PC-9 (cell line): ENCODE results near the gene ABCB6. TPM values are rescaled to one million over a fixed set of nuclear protein-coding genes. Genes with fewer than 3 reads are reported as not detected.

ENCODE experiments used
- BruUV-seq: library from RNA; stranded (reverse); fragments of 400-500 nt; replicated peaks from 2 replicates; lab custom pipeline; 2021; lab: Mats Ljungman, UMichigan
- CTCF ChIA-PET: fragments of 300-600 bp; sonication (Branson Sonifier 250); formaldehyde crosslinking; loops from one replicate; lab custom pipeline; 2022; ENCODE audit warnings: antibody characterized with exemption; lab: Charles Lee
- POLR2A ChIA-PET: fragments of 300-600 bp; sonication (Branson Sonifier 250); formaldehyde crosslinking; loops from one replicate; lab custom pipeline; 2022; ENCODE audit warnings: antibody characterized with exemption; ENCODE audit not compliant: unreplicated experiment; lab: Charles Lee
- DNase-seq, 2 experiments: peaks; one replicate each; pipeline versions ENCODE4 v3.0.0 to v3.0.0-alpha.2; 2015 to 2022; ENCODE audit warnings: mixed read lengths in 1 of 2
- H2AFZ ChIP-seq: fragments of 200-600 bp; sonication (generic); 2 replicates; pipeline ENCODE4 v1.8.1; 2017; ENCODE audit warnings: antibody characterized with exemption
- H3F3A ChIP-seq: fragments of 200-600 bp; sonication (generic); 2 replicates; pipeline ENCODE4 v1.8.1; 2017; ENCODE audit warnings: antibody characterized with exemption, mild to moderate bottlenecking, low read depth; ENCODE audit not compliant: insufficient read depth
- H3K27ac ChIP-seq: fragments of 200-600 bp; sonication (generic); 2 replicates; pipeline ENCODE4 v1.6.1; 2016; ENCODE audit warnings: mixed run types
- H3K27me3 ChIP-seq: fragments of 200-600 bp; sonication (generic); 2 replicates; pipeline ENCODE4 v1.6.1; 2016; ENCODE audit warnings: low read depth, mixed run types; ENCODE audit not compliant: insufficient read depth
- H3K36me3 ChIP-seq: fragments of 200-600 bp; sonication (generic); 2 replicates; pipeline ENCODE4 v1.6.1; 2016; ENCODE audit warnings: low read depth, mixed run types
- H3K4me1 ChIP-seq: fragments of 200-600 bp; sonication (generic); replicated peaks from 2 replicates; pipeline ENCODE4 v1.6.1; 2016; ENCODE audit warnings: mixed run types; ENCODE audit not compliant: insufficient read depth
- H3K4me2 ChIP-seq: fragments of 200-600 bp; sonication (generic); 2 replicates; pipeline ENCODE4 v1.6.1; 2017; ENCODE audit warnings: mixed run types
- H3K4me3 ChIP-seq: fragments of 200-600 bp; sonication (generic); 2 replicates; pipeline ENCODE4 v1.6.1; 2016; ENCODE audit warnings: mixed run types
- H3K79me2 ChIP-seq: fragments of 200-600 bp; sonication (generic); 2 replicates; pipeline ENCODE4 v1.6.1; 2017; ENCODE audit warnings: low read depth, mixed run types
- H3K9me2 ChIP-seq: fragments of 200-600 bp; sonication (generic); 2 replicates; pipeline ENCODE4 v1.8.1; 2017; ENCODE audit warnings: mild to moderate bottlenecking; ENCODE audit not compliant: insufficient read depth
- H3K9me3 ChIP-seq: fragments of 200-600 bp; sonication (generic); 2 replicates; pipeline ENCODE4 v1.8.1; 2016; ENCODE audit warnings: low read depth; ENCODE audit not compliant: insufficient read depth
- H4K20me1 ChIP-seq: fragments of 200-600 bp; sonication (generic); 2 replicates; pipeline ENCODE4 v1.8.1; 2017; ENCODE audit not compliant: insufficient read depth
- EZH2 ChIP-seq: fragments of 200-600 bp; sonication (generic); IDR thresholded peaks from 2 replicates; pipeline ENCODE4 v1.8.0; 2017; ENCODE audit warnings: antibody characterized with exemption, low read depth
- intact Hi-C: fragments of 100-400 bp; cut with micrococcal nuclease; formaldehyde crosslinking; loops from one replicate; pipeline ENCODE4 v1.10.0; 2022; ENCODE audit not compliant: unreplicated experiment
- total RNA-seq: library from RNA; stranded (reverse); gene quantifications from 2 replicates; pipeline ENCODE4 v1.2.3, GENCODE V29; 2021
- TF ChIP-seq, protein P1 (sequence below): fragments of 200-600 bp; sonication (generic); conservative IDR thresholded peaks from 2 replicates; pipeline ENCODE4 v1.6.1; 2017; ENCODE audit warnings: mixed run types, antibody characterized with exemption, mild to moderate bottlenecking, moderate library complexity

Gene ABCB6
- total RNA-seq, 1 experiment from 2014 or later: 41.4 TPM

DNA sequence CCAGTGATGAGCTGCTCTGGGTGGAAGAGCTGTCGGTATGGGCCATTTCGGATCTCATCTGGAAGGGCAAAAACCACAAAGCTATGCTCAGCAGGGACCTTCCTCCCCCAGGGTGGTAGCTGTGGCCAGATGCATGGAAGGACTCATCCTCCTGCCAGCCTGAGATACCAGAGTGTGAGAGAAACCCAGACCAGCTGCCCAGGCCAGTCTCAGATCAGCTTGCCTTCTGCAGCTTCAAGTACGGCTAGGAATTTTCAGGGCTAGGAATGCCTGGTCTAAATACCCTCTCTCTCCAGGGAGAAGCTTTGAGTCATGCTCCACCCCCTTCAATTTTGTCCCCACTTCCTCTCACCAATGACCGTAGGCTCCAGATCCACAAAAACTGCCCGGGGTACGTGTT lies 32.9 kb upstream of the ABCB6 start:
- ChIA-PET CTCF (interaction anchor here (0.6 to 0.7 kb wide), 2 partner anchors 43 to 65 kb away, joined by 3 to 4 read pairs; no protein-coding TSS in a partner anchor), POLR2A (interaction anchor here (0.6 kb wide), 1 partner anchor 29 kb away, joined by 3 read pairs; no protein-coding TSS in a partner anchor)
- no TSS peak for BruUV-seq
- intact Hi-C loops: no loop called here
- no peaks in the 10 kb centered on the region for H3K9me2 ChIP-seq
- TF ChIP-seq EZH2: no peak
- peaks cover 44% of the 10 kb centered on the region for H3F3A ChIP-seq
- peaks cover 41% of the 10 kb centered on the region for H3K79me2 ChIP-seq
- H3K4me1 ChIP-seq: peaks cover 65% of the 10 kb centered on the region
- H3K27me3 ChIP-seq: no peaks in the 10 kb centered on the region
- H2AFZ ChIP-seq: no peak overlapping the region
- H3K36me3 ChIP-seq: 0 out of 2 replicates have a peak, but pooled peaks cover 9% of the 10 kb centered on the region
- H4K20me1 ChIP-seq: no peaks in the 10 kb centered on the region
- no peaks in the 10 kb centered on the region for H3K9me3 ChIP-seq
- H3K4me2 ChIP-seq: peak overlapping the region; percentile 84; the same call in 1 of the 2 replicates
- no peak for DNase-seq
- no peak overlapping the region for H3K27ac ChIP-seq
- H3K4me3 ChIP-seq: 0 out of 2 replicates have a peak overlapping the region, but pooled peaks have one; percentile 87

DNA sequence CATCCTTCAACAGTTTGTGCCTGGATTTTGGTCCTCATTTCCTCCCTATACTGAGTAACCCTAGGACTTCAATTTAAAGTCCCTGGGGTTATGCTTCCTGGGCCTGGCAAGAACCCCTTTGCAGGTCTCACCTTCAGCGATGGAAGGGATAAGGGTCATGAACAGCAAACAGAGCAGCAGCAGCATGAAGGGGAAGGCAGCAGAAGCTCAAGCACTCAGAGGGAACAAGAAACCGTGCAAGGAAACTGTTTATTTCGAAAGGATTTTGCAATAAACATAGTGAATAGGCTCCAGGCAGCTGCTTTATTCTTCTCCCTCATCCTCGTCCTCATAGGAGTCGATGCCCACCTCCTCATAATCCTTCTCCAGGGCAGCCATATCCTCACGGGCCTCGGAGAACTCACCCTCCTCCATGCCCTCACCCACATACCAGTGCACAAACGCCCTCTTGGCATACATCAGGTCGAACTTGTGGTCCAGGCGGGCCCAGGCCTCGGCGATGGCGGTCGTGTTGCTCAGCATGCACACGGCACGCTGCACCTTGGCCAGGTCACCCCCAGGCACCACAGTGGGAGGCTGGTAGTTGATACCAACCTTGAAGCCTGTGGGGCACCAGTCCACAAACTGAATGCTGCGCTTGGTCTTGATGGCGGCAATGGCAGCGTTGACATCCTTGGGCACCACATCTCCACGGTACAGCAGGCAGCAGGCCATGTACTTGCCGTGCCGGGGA lies 31.5 kb upstream of the ABCB6 start:
- Histone ChIP-seq H3K4me3 (peak overlapping the region; percentile 21; the same call in 1 of the 2 replicates), H3K4me2 (peak overlapping the region; percentile 73), H3K79me2 (peaks cover 53% of the 10 kb centered on the region), H3K9me2 (no peaks in the 10 kb centered on the region), H3K27ac (peak overlapping the region; percentile 78), H3K4me1 (peaks cover 70% of the 10 kb centered on the region), H3K9me3 (no peaks in the 10 kb centered on the region), H3K36me3 (0 out of 2 replicates have a peak, but pooled peaks cover 9% of the 10 kb centered on the region), H3K27me3 (no peaks in the 10 kb centered on the region), H4K20me1 (no peaks in the 10 kb centered on the region), H3F3A (peaks cover 44% of the 10 kb centered on the region), H2AFZ (no peak overlapping the region)
- CTCF ChIA-PET: interaction anchor here (0.8 to 1.1 kb wide), 2 partner anchors 45 to 273 kb away, joined by 3 to 13 read pairs; no protein-coding TSS in a partner anchor
- BruUV-seq: no TSS peak
- no peak for DNase-seq
- no peak for TF ChIP-seq EZH2
- TF ChIP-seq, protein P1, sequence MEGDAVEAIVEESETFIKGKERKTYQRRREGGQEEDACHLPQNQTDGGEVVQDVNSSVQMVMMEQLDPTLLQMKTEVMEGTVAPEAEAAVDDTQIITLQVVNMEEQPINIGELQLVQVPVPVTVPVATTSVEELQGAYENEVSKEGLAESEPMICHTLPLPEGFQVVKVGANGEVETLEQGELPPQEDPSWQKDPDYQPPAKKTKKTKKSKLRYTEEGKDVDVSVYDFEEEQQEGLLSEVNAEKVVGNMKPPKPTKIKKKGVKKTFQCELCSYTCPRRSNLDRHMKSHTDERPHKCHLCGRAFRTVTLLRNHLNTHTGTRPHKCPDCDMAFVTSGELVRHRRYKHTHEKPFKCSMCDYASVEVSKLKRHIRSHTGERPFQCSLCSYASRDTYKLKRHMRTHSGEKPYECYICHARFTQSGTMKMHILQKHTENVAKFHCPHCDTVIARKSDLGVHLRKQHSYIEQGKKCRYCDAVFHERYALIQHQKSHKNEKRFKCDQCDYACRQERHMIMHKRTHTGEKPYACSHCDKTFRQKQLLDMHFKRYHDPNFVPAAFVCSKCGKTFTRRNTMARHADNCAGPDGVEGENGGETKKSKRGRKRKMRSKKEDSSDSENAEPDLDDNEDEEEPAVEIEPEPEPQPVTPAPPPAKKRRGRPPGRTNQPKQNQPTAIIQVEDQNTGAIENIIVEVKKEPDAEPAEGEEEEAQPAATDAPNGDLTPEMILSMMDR: no peak
- POLR2A ChIA-PET: interaction anchor here (0.6 to 1.6 kb wide), 3 partner anchors 12 to 43 kb away, joined by 4 to 15 read pairs (median 6); partner anchors contain the start of gene DNAJB2
- intact Hi-C loops: no loop called here

DNA sequence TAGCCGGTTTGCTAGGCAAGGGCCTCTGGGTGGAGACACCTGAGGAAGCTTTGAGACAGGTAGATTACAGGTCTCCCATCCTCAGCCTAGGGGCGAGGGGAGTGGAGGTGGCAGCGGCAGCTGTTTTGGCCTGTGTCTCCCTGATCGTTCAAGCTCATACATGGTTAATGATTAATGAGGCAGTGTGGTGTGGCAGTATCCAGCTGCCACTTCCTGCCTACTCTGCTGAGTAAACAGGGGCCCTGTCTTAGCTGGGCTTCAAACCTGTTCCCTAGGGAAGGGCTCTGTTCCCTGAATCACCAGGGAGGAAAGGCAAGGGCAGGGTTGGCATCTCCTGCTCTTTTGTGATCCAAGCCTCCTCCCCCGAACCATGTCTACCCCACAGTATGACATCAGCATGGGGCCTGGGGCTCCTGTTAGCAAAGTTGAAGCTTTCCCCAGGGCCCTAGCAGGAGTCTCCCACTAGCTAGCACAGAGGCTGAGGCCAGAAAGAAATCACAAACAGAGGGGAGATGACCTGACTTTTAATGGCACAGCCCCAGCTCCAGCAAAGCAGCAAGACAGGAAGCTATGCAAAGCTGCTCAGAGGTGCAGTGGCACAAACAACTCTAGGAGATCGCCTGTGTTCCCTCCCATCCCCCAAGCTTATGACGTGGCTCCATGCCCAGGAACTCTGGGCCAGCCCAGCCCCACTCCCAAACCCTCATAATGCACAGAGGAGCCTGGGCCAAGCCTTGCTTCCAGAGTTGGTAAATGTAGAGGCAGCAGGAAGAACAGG lies 30.6 kb upstream of the ABCB6 start:
- peaks cover 44% of the 10 kb centered on the region for H3F3A ChIP-seq
- BruUV-seq: no TSS peak
- H4K20me1 ChIP-seq: no peaks in the 10 kb centered on the region
- ChIA-PET POLR2A (interaction anchor here (0.5 to 1.6 kb wide), 8 partner anchors 12 to 203 kb away, joined by 4 to 16 read pairs (median 6); partner anchors contain the start of genes ANKZF1 and DNAJB2), CTCF (interaction anchor here (0.8 to 1.2 kb wide), 3 partner anchors 25 to 274 kb away, joined by 3 to 13 read pairs (median 5); no protein-coding TSS in a partner anchor)
- H3K79me2 ChIP-seq: peaks cover 53% of the 10 kb centered on the region
- intact Hi-C loops: loop anchor here (1.0 to 2.0 kb wide), 6 partner anchors 20 to 73 kb away; partner anchors contain the start of genes ANKZF1, ATG9A, CNPPD1 and DNAJB2
- H3K4me2 ChIP-seq: peak overlapping the region; percentile 73
- TF ChIP-seq, protein P1: no peak
- no peak for TF ChIP-seq EZH2
- 0 out of 2 replicates have a peak, but pooled peaks cover 9% of the 10 kb centered on the region for H3K36me3 ChIP-seq
- H3K27me3 ChIP-seq: no peaks in the 10 kb centered on the region
- peak overlapping the region; percentile 78 for H3K27ac ChIP-seq
- peak; percentile 81 to 86 for DNase-seq
- H3K9me3 ChIP-seq: no peaks in the 10 kb centered on the region
- peak overlapping the region; percentile 21; the same call in 1 of the 2 replicates for H3K4me3 ChIP-seq
- H2AFZ ChIP-seq: no peak overlapping the region
- H3K4me1 ChIP-seq: peaks cover 66% of the 10 kb centered on the region
- no peaks in the 10 kb centered on the region for H3K9me2 ChIP-seq
